Kidney tubule cell (primary cell): ENCODE measurements around the gene ICAM1.

Source experiments
- DNase-seq: peaks from one replicate; pipeline ENCODE4 v3.0.0-alpha.2; 2018; ENCODE audit warnings: low spot score

The ICAM1 gene

DNA sequence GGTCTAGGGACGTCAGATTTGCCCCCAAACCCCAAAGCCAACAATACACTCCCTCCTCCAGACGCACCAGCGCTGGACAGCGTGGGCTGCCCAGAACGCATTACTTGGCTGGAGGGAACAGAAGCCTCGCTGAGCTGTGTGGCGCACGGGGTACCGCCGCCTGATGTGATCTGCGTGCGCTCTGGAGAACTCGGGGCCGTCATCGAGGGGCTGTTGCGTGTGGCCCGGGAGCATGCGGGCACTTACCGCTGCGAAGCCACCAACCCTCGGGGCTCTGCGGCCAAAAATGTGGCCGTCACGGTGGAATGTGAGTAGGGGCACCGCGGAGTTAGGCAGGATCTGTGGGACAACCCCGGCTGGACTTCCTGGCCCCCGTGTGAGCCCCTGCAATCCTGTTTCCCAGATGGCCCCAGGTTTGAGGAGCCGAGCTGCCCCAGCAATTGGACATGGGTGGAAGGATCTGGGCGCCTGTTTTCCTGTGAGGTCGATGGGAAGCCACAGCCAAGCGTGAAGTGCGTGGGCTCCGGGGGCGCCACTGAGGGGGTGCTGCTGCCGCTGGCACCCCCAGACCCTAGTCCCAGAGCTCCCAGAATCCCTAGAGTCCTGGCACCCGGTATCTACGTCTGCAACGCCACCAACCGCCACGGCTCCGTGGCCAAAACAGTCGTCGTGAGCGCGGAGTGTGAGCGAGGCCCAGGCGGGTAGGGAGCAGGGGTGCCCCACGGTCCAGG lies 22.9 kb downstream of the ICAM1 start:
- no peak for DNase-seq

DNA sequence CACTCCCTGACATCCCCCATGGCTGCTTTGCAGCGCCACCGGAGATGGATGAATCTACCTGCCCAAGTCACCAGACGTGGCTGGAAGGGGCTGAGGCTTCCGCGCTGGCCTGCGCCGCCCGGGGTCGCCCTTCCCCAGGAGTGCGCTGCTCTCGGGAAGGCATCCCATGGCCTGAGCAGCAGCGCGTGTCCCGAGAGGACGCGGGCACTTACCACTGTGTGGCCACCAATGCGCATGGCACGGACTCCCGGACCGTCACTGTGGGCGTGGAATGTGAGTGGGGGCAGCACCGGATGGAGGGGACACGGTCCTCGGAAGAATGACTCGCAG lies 23.4 kb downstream of the ICAM1 start:
- no peak for DNase-seq

DNA sequence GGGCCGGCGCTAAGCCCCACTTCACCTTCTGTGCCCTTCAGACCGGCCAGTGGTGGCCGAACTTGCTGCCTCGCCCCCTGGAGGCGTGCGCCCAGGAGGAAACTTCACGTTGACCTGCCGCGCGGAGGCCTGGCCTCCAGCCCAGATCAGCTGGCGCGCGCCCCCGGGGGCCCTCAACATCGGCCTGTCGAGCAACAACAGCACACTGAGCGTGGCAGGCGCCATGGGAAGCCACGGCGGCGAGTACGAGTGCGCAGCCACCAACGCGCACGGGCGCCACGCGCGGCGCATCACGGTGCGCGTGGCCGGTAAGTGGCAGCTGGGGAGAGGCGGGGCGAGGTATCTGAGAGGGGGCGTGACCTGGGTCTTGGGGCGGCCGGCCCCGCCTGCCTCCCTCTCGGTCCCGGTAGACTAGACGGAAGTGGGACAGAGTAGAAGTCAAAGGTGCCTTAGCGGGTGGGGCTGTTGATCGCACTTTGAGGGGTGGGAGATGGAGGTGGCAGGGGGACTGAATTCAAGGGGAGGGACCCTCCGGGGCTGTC lies 24.5 kb downstream of the ICAM1 start:
- no peak for DNase-seq

DNA sequence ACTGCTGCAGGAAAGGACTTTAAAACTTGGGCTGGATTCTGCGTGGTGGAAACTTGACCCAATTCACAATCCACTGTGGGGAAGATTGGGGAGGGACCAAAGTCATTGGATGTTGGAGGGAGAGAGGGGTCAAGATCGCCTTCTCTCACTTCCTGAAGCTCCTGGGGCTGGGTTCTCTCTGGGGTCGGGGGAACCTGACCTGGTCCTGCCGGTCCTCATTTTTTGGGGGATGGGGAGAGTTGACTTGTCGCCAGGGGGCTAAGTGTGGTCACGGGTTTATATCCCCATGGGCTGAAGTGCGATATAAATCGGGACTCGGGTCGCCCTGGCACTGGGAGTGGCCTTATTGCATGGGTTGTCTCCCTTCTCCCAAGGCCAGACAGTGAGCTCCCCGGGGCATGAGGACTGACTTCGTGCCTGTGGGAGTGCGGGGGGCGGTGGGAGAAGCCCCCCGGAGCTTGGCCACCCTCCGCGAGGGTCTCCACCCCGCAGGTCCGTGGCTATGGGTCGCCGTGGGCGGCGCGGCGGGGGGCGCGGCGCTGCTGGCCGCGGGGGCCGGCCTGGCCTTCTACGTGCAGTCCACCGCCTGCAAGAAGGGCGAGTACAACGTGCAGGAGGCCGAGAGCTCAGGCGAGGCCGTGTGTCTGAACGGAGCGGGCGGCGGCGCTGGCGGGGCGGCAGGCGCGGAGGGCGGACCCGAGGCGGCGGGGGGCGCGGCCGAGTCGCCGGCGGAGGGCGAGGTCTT lies 25.1 kb downstream of the ICAM1 start:
- DNase-seq, result no peak

GRCh38 chr19:10299545-10300458 lies 28.9 kb downstream of the ICAM1 start:
- DNase-seq, result no peak

DNA sequence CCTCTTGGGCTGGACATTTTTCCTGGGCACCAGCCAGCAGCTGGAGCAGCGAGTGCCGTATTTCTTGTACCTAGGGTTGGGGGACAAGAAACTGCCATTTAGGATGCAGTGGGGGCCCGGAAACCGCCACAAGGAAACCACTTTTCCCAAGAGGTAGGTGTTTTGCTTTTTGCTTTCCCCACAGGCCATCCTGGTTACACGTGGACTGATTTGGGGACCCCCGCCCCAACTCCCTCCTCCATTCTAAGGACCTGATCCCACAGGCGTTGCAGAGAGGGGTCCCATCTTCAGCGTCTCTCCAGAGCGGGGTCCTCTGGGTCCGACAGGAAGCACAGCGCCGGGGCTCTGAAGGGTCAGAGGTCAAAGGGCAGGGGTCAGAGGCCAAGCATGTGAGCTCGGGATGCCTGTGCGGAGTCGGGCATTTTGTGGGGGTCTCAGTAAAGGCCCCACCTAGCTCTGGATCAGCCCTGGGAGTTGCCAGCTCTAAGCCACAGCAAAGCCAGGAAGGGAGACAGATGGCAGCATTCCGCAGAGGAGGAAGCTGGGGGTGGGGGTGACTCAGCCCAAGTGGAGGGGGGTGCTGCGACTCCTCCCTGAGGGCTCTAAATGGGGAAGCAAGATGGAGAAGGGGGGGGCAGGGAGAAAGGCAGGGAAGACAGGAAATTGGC lies 34.4 kb downstream of the ICAM1 start:
- DNase-seq, result no peak

DNA sequence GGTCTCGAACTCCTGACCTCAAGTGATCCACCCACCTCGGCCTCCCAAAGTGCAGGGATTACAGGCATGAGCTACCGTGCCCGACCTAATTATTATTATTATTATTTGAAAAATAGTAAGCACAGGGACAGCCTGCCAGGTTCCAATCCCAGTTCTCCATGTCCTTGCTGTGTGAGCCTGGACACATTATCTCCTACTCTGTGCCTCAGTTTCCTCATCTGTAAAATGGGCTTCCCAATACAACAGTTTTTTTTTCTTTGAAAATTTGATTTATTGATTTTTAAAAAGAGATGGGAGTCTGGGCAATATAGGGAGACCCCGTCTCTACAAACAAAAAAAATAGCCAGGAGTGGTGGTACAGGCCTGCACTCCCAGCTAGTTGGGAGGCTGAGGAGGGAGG lies 35.4 kb downstream of the ICAM1 start:
- DNase-seq, result no peak

DNA sequence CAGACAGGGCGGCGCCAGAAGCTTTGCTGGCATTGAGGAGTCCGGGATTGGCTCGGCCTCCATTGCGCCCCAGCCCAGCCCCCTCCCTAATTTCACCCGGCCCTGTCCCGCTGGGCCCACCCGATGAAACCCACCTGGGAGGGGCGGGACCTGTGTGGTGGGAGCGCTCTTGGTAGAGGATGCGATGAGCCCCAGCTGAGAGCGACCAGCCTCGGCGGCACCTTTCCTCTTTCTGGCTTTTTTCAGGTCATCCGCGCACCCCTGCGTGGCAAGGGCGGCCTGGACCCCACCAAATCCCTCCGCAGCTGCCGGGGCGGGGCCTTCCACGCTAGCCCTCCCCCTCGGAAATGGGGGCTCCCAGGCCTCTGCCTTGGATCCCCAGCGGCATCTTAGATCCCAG lies 38.5 kb downstream of the ICAM1 start, which contains the start of gene ZGLP1:
ZGLP1 (minus strand) TSS at position 393 of the 400 bp plus-strand sequence.
- DNase-seq, result no peak

GRCh38 chr19:10315335-10316214 lies 44.7 kb downstream of the ICAM1 start, which contains the start of gene FDX2:
TSS of gene FDX2 (minus strand) at chr19:10316015. CDS start at chr19:10315996, 19 bp downstream.
- DNase-seq, result peak; percentile 90

DNA sequence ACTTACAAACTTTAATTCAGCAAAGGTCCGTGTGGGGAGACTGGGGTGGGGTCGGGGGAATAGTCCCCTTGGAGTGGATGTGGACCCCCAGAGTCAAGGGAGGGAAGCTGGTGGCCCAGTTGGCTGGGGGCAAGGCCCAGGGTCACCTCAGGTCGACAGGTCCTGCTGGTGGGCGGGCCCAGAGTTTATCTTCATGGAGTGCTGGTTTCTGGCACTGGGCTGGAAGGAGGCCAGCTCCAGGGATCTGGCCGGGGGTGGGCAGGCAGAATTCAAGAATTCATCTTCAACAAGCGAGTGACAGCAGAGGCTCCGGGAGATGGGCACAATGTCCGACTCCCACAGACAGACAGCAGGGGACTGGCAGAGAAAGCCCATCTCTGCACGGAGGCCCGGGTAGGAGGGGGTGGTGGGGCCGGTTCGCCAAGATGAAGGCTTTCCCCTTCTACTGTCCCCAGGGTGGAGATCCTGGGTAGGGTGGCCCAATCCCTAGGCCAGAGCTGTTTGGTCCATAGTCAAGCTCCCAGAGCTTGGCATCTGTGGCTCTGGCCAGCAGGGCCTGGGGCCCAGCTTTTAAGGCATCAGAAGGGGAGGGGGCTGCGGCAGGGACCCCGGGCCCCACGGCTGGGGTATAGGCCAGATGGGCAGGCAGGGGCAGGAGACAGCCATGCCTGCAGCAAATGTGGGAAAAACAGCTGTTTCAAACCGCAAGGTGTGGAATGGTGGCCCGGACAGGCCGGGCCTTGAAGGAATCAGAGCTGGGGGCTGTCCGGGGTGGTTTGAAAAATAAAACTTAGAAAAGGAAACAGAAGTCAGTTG lies 45.5 kb downstream of the ICAM1 start:
- DNase-seq, result no peak

GRCh38 chr19:10317045-10317856 lies 46.3 kb downstream of the ICAM1 start:
- DNase-seq, result no peak

- no peak for DNase-seq
These were observed 47.0 kb downstream of the ICAM1 start for GRCh38 chr19:10317857-10318462.

DNA sequence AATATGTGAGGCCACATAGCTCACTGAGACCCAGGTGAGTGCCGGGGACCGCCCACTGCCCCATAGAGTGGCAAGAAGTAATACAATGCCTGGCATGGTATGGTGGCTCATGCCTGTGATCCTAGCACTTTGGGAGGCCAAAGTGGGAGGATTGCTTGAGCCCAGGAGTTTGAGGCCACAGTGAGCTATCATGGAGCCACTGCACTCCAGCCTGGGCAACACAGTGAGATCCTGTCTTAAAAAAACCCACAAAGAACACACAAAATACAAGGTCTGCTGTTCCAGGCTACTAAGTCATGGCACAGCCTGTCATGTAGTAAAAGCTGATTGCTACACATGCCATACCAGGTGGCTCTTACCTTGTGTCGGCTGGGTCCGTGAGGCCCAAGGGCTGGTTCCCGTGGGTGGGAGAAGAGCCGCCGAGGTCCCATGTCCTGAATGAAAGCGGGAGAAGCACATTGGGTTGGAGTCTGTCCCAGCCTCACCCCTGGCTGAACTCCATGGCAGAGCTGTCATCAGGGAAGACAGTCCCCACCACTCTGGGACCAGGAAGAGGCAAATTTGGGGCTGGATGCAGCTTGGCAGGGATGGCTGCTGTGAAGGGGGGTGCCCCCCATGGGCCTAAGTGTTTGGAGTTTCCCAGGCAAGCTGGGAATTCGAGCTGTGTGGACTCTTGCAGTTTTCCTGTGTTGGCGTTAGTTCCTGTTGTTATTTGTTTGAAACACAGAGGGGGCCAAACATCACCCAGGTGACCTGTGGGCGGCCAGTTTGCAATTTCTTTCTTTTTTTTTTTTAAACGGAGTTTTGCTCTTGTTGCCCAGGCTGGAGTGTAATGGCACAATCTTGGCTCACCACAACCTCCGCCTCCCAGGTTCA lies 48.1 kb downstream of the ICAM1 start:
- no peak for DNase-seq

GRCh38 chr19:10320602-10321416 lies 49.9 kb downstream of the ICAM1 start:
- no peak for DNase-seq

GRCh38 chr19:10321417-10321797 lies 50.5 kb downstream of the ICAM1 start:
- no peak for DNase-seq
